Transverse colon (tissue), 4 donors: ENCODE measurements around the gene PRRX2. TPM values are rescaled to one million over a fixed set of nuclear protein-coding genes. Genes with fewer than 3 reads are reported as not detected.
"Not testable (repeated sequence)": the region's sequence is repeated elsewhere in the genome, so short reads cannot be mapped to it uniquely, and the experiment has no call there.

Source experiments
- DNase-seq: peaks from one replicate; pipeline ENCODE4 v3.0.0-alpha.2; 2019
- H3K27ac ChIP-seq, 4 donors: fragments of 200-600 bp; sonication (generic); 2 replicates each; pipeline ENCODE4 v1.5.1; 2016 to 2018; ENCODE audit warnings: inconsistent platforms in 4 of 4
- H3K27me3 ChIP-seq: fragments of 200-600 bp; sonication (generic); 2 replicates; pipeline ENCODE4 v1.5.1; 2017; ENCODE audit warnings: inconsistent platforms
- H3K36me3 ChIP-seq, 4 donors: fragments of 200-600 bp; sonication (generic); 2 replicates each; pipeline ENCODE4 v1.5.1; 2017 to 2019; ENCODE audit warnings: inconsistent platforms in 4 of 4
- H3K4me1 ChIP-seq, 4 donors: fragments of 200-600 bp; sonication (generic); 2 replicates each; pipeline ENCODE4 v1.5.1; 2017 to 2020; ENCODE audit warnings: inconsistent platforms in 4 of 4
- H3K4me3 ChIP-seq, 4 donors: fragments of 200-600 bp; sonication (generic); 1 replicate in 1 of 4; 2 replicates in 3 of 4; pipeline versions ENCODE4 v1.5.1 to v1.6.1; 2017 to 2019; ENCODE audit warnings: inconsistent platforms in 4 of 4
- H3K9me3 ChIP-seq, 2 donors: fragments of 200-600 bp; sonication (generic); 2 replicates each; pipeline ENCODE4 v1.5.1; 2017 to 2019; ENCODE audit warnings: inconsistent platforms in 2 of 2
- CTCF ChIP-seq, 5 experiments: fragments of 200-600 bp in 3 of 5; fragments of 450-650 bp in 2 of 5; sonication (generic) in 3 of 5; IDR thresholded peaks; 1 replicate in 2 of 5; 2 replicates in 3 of 5; pipeline ENCODE4 v1.5.1; 2016 to 2017; ENCODE audit warnings: antibody characterized with exemption in 5 of 5, inconsistent platforms in 3 of 5, mild to moderate bottlenecking in 2 of 5, moderate library complexity in 1 of 5
- EP300 ChIP-seq: sonication (generic); formaldehyde crosslinking; IDR thresholded peaks from one replicate; pipeline ENCODE4 v1.6.1; 2017; ENCODE audit warnings: antibody characterized with exemption, low read depth
- POLR2A ChIP-seq: fragments of 450-650 bp; IDR thresholded peaks from one replicate; pipeline ENCODE4 v1.6.1; 2016; ENCODE audit warnings: antibody characterized with exemption, mild to moderate bottlenecking, moderate library complexity
- POLR2AphosphoS5 ChIP-seq, 3 donors: sonication (generic); formaldehyde crosslinking; IDR thresholded peaks; one replicate each; pipeline ENCODE4 v1.6.1; 2016; ENCODE audit warnings: antibody characterized with exemption in 3 of 3
- WGBS, 2 donors: methylation state at CpG; one replicate each; pipeline ENCODE4 v1.1.5; 2018; ENCODE audit warnings: low coverage in 1 of 2; 5-methylcytosine and 5-hydroxymethylcytosine counted together
- in situ Hi-C, 4 donors: fragments of 200-750 bp; cut with MboI; loops; one replicate each; pipeline versions ENCODE4 v1.15.0 to v1.15.1; 2017; ENCODE audit warnings: low sequenced_read_pairs in 3 of 4, low pct_ligation_motif_present in 1 of 4, low pct_unique_long_range_greater_than_20kb in 1 of 4
- intact Hi-C: fragments of 100-400 bp; cut with DNase I; formaldehyde crosslinking; loops from one replicate; pipeline ENCODE4 v1.15.1; 2023; ENCODE audit warnings: low total_unique reads
- total RNA-seq, 4 donors: library from RNA; depleted of rRNA; stranded (reverse); fragments of >200 nt; gene quantifications; one replicate each; pipeline ENCODE4 v1.1.0, GENCODE V29; 2016

PRRX2 gene
- total RNA-seq, 4 donors from 2014 or later: 0.41 TPM; not detected in 3

GRCh38 chr9:129755151-129755550, 89.7 kb downstream of the PRRX2 start:
- WGBS, 2 donors: 76% methylated on average over 5 of the region's 5 CpGs; no CpG with 5 or more reads in 1 of the 2 donors
- intact Hi-C loops: no loop called here
- no peaks in the 10 kb centered on the region for H3K9me3 ChIP-seq
- peaks cover 11 to 28% (median 15%) of the 10 kb centered on the region in 4 donors for H3K4me1 ChIP-seq
- no peaks in the 10 kb centered on the region for H3K36me3 ChIP-seq
- no peak for TF ChIP-seq POLR2AphosphoS5 (IDR thresholded peaks at IDR 0.05)
- TF ChIP-seq EP300: no peak
- TF ChIP-seq POLR2A: no peak
- no peak for TF ChIP-seq CTCF (IDR thresholded peaks at IDR 0.05)
- H3K27ac ChIP-seq: no peak overlapping the region
- in situ Hi-C loops: no loop called here
- no peak for DNase-seq
- peaks cover 3% of the 10 kb centered on the region for H3K27me3 ChIP-seq
- no peak overlapping the region for H3K4me3 ChIP-seq

- no peak overlapping the region for H3K27ac ChIP-seq
- H3K9me3 ChIP-seq: no peaks in the 10 kb centered on the region
- in situ Hi-C loops (no loop called here), intact Hi-C loops (no loop called here)
- peaks cover 11 to 30% (median 15%) of the 10 kb centered on the region in 4 donors for H3K4me1 ChIP-seq
- no peak overlapping the region for H3K4me3 ChIP-seq
- 93 to 100% methylated on average over 1 to 6 of the region's 6 CpGs for WGBS, 2 donors
- no peak for TF ChIP-seq POLR2A
- no peaks in the 10 kb centered on the region for H3K36me3 ChIP-seq
- peaks cover 3% of the 10 kb centered on the region for H3K27me3 ChIP-seq
- no peak for DNase-seq
Observed at GRCh38 chr9:129756191-129756590, 90.7 kb downstream of the PRRX2 start.

- intact Hi-C loops (no loop called here), in situ Hi-C loops (no loop called here)
- WGBS, 2 donors: 62% methylated on average over 9 of the region's 9 CpGs; no CpG with 5 or more reads in 1 of the 2 donors
- H3K27ac ChIP-seq: no peak overlapping the region
- no peak for DNase-seq
- H3K4me1 ChIP-seq: peaks cover 8 to 31% (median 15%) of the 10 kb centered on the region in 4 donors
- no peak overlapping the region for H3K4me3 ChIP-seq
- H3K36me3 ChIP-seq: no peaks in the 10 kb centered on the region
- no peak for TF ChIP-seq CTCF (IDR thresholded peaks at IDR 0.05)
- no peak for TF ChIP-seq POLR2AphosphoS5 (IDR thresholded peaks at IDR 0.05)
- no peak for TF ChIP-seq POLR2A
- H3K27me3 ChIP-seq: no peaks in the 10 kb centered on the region
- H3K9me3 ChIP-seq: no peaks in the 10 kb centered on the region
Observed at GRCh38 chr9:129757045-129757444, 91.6 kb downstream of the PRRX2 start.

- H3K4me3 ChIP-seq: no peak overlapping the region
- H3K9me3 ChIP-seq: no peaks in the 10 kb centered on the region
- DNase-seq: no peak
- no peaks in the 10 kb centered on the region for H3K36me3 ChIP-seq
- 86% methylated on average over 4 of the region's 4 CpGs; no CpG with 5 or more reads in 1 of the 2 donors for WGBS, 2 donors
- no peak overlapping the region for H3K27ac ChIP-seq
- TF ChIP-seq EP300: no peak
- no peaks in the 10 kb centered on the region for H3K27me3 ChIP-seq
- in situ Hi-C loops (no loop called here), intact Hi-C loops (no loop called here)
- peaks cover 0 to 27% (median 6%) of the 10 kb centered on the region in 4 donors for H3K4me1 ChIP-seq
Observed at GRCh38 chr9:129759319-129759718, 93.9 kb downstream of the PRRX2 start.

- H3K36me3 ChIP-seq: no peaks in the 10 kb centered on the region
- no peak overlapping the region for H3K4me3 ChIP-seq
- H3K4me1 ChIP-seq: peaks cover 0 to 27% (median 6%) of the 10 kb centered on the region in 4 donors
- H3K9me3 ChIP-seq: no peaks in the 10 kb centered on the region
- TF ChIP-seq CTCF (IDR thresholded peaks at IDR 0.05): no peak
- no peak for TF ChIP-seq POLR2AphosphoS5 (IDR thresholded peaks at IDR 0.05)
- TF ChIP-seq EP300: no peak
- TF ChIP-seq POLR2A: no peak
- no peak for DNase-seq
- 78% methylated on average over 10 of the region's 13 CpGs; no CpG with 5 or more reads in 1 of the 2 donors for WGBS, 2 donors
- in situ Hi-C loops: no loop called here
- H3K27me3 ChIP-seq: no peaks in the 10 kb centered on the region
- intact Hi-C loops: no loop called here
- H3K27ac ChIP-seq: no peak overlapping the region
Observed at GRCh38 chr9:129759804-129760502, 94.5 kb downstream of the PRRX2 start.

- Histone ChIP-seq H3K27ac (peak overlapping the region; percentile 72 to 85 (median 79)), H3K4me1 (peaks cover 0 to 28% (median 6%) of the 10 kb centered on the region in 4 donors)
- intact Hi-C loops, H3K27me3 ChIP-seq, DNase-seq, H3K36me3 ChIP-seq, H3K4me3 ChIP-seq, in situ Hi-C loops, H3K9me3 ChIP-seq: not testable (repeated sequence)
- WGBS, 2 donors: 53 to 70% methylated on average over 3 to 7 of the region's 7 CpGs
Observed at GRCh38 chr9:129760784-129761183, 95.3 kb downstream of the PRRX2 start.
